Naive thymus-derived CD8-positive, alpha-beta T cell (primary cell): ENCODE data around the gene VASH2. TPM values are rescaled to one million over a fixed set of nuclear protein-coding genes. Genes with fewer than 3 reads are reported as not detected.
"Not testable (repeated sequence)": the region's sequence is repeated elsewhere in the genome, so short reads cannot be mapped to it uniquely, and the experiment has no call there.

Experiments
- ATAC-seq, 2 donors: fragments of 150-1000 bp; cut with Tn5 transposase in 1 of 2; sonication (Bioruptor Pico), chemical (Tn5 transposase) in 1 of 2; 1 replicate in 1 of 2; 2 replicates in 1 of 2; pipeline ENCODE4 v1.10.0; 2021; ENCODE audit warnings: mild to moderate bottlenecking in 2 of 2, moderate library complexity in 2 of 2
- POLR2A ChIA-PET: fragments of 350-600 bp; sonication (Branson Sonifier 250); formaldehyde crosslinking; loops from one replicate; lab custom pipeline; 2021; ENCODE audit warnings: antibody characterized with exemption; lab: Charles Lee
- DNase-seq, 10 donors: peaks; one replicate each; pipeline versions ENCODE4 v3.0.0 to v3.0.0-alpha.2; 2020 to 2022
- H3K27ac Mint-ChIP-seq, 10 donors: one replicate each; pipeline ENCODE4 v1.8.0; 2020 to 2022; ENCODE audit warnings: mild to moderate bottlenecking in 10 of 10, mixed read lengths in 10 of 10, moderate library complexity in 4 of 10, inconsistent platforms in 1 of 10
- H3K27me3 Mint-ChIP-seq, 5 donors: one replicate each; pipeline ENCODE4 v1.8.0; 2021 to 2022; ENCODE audit warnings: mixed read lengths in 5 of 5
- H3K36me3 Mint-ChIP-seq, 3 donors: one replicate each; pipeline ENCODE4 v1.8.0; 2020 to 2022; ENCODE audit warnings: mixed read lengths in 3 of 3, mild to moderate bottlenecking in 2 of 3, inconsistent platforms in 1 of 3
- H3K4me1 Mint-ChIP-seq, 4 donors: one replicate each; pipeline ENCODE4 v1.8.0; 2021 to 2022; ENCODE audit warnings: mixed read lengths in 4 of 4
- H3K4me3 Mint-ChIP-seq, 10 donors: one replicate each; pipeline ENCODE4 v1.8.0; 2020 to 2022; ENCODE audit warnings: mild to moderate bottlenecking in 10 of 10, mixed read lengths in 10 of 10, moderate library complexity in 6 of 10, inconsistent platforms in 1 of 10
- H3K9me3 Mint-ChIP-seq, 9 donors: one replicate each; pipeline ENCODE4 v1.8.0; 2020 to 2022; ENCODE audit warnings: mixed read lengths in 9 of 9, mild to moderate bottlenecking in 3 of 9, inconsistent platforms in 1 of 9, moderate library complexity in 1 of 9
- polyA plus RNA-seq, 3 donors: library from polyadenylated mRNA; unstranded; fragments of 300-500 nt; fragmentation: Illumina TruSeq; gene quantifications; one replicate each; pipeline ENCODE4 v1.2.3, GENCODE V29; 2021
- total RNA-seq, 8 experiments: library from RNA in 2 of 8; stranded (reverse) in 2 of 8; gene quantifications; one replicate each; pipeline ENCODE4 v1.2.3 and lab custom pipeline; 2021 to 2026

The VASH2 gene
- total and polyA plus RNA-seq, 5 experiments from 2014 or later = 0.30 to 0.68 TPM; not detected in 3

DNA sequence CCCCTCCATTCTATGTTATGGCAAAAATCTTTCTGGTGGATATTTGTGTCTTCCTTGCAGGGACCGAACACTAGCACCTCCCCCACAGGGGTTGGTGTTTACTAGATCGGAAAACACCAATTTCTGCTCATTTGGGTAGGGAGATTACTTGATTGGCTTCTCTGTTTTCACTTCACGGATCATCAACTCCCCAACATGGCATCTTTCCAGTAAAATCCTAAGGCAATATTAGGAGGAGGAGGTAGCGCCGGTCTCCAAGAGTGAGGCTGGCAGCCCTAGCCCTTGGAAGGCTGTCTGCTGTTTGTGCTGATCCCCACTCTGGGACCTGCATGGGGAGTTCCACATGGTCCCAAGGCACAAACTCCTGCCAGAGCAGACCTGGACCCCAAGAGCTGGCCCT lies 12.2 kb downstream of the VASH2 start:
- Mint-ChIP-seq H3K27ac (no peak overlapping the region), H3K9me3 (no peaks in the 10 kb centered on the region), H3K27me3 (peaks cover 5 to 38% (median 32%) of the 10 kb centered on the region in 5 donors), H3K36me3 (no peaks in the 10 kb centered on the region), H3K4me1 (no peaks in the 10 kb centered on the region), H3K4me3 (no peak overlapping the region)
- POLR2A ChIA-PET = no interaction called here
- no peak for ATAC-seq
- DNase-seq = no peak

GRCh38 chr1:212964102-212964501 lies 13.8 kb downstream of the VASH2 start:
- peaks cover 6 to 41% (median 34%) of the 10 kb centered on the region in 5 donors for H3K27me3 Mint-ChIP-seq
- H3K36me3 Mint-ChIP-seq = no peaks in the 10 kb centered on the region
- H3K4me3 Mint-ChIP-seq = no peak overlapping the region
- no peak for DNase-seq
- no peak for ATAC-seq
- H3K9me3 Mint-ChIP-seq = no peaks in the 10 kb centered on the region
- no peak overlapping the region for H3K27ac Mint-ChIP-seq
- POLR2A ChIA-PET = no interaction called here
- no peaks in the 10 kb centered on the region for H3K4me1 Mint-ChIP-seq

- H3K4me3 Mint-ChIP-seq, H3K4me1 Mint-ChIP-seq, H3K9me3 Mint-ChIP-seq, POLR2A ChIA-PET, H3K36me3 Mint-ChIP-seq, H3K27ac Mint-ChIP-seq, ATAC-seq, DNase-seq: not testable (repeated sequence)
- peaks cover 8 to 43% (median 30%) of the 10 kb centered on the region in 5 donors for H3K27me3 Mint-ChIP-seq
Measured at GRCh38 chr1:212964993-212965392, 14.7 kb downstream of the VASH2 start.

- POLR2A ChIA-PET = no interaction called here
Measured at GRCh38 chr1:212966616-212967015, 16.3 kb downstream of the VASH2 start.

DNA sequence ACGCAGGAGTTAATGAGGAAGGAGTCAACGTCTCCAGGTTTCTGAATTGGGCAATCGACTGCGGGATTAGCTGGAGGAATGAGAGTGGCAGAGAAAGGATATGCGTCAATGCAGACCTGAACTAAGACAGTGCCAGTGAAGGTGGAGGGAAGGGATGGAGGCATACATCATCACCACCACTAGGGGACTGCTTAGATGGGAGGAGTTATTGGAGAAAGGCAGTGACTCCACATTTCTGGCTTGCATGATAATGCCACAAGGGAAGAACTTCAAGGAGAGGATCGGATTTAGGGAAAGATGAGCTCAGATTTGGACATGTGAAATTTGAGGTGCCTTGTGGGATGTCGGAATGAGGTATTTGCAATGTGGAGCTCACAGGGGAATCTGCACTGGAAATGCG lies 17.5 kb downstream of the VASH2 start:
- Mint-ChIP-seq H3K36me3 (no peaks in the 10 kb centered on the region), H3K27me3 (peaks cover 9 to 32% (median 25%) of the 10 kb centered on the region in 5 donors), H3K9me3 (no peaks in the 10 kb centered on the region), H3K27ac (no peak overlapping the region), H3K4me1 (no peaks in the 10 kb centered on the region), H3K4me3 (no peak overlapping the region)
- DNase-seq = no peak
- ATAC-seq = peak in 1 of 2 donors; percentile 37
- POLR2A ChIA-PET = no interaction called here

More at GRCh38 chr1:212966616-212967015, 16.3 kb downstream of the VASH2 start:
- no peak overlapping the region for H3K4me3 Mint-ChIP-seq
- H3K36me3 Mint-ChIP-seq = no peaks in the 10 kb centered on the region
- H3K9me3 Mint-ChIP-seq = no peaks in the 10 kb centered on the region
- H3K27ac Mint-ChIP-seq = no peak overlapping the region
- peaks cover 9 to 38% (median 29%) of the 10 kb centered on the region in 5 donors for H3K27me3 Mint-ChIP-seq
- ATAC-seq (no peak), DNase-seq (no peak)
- no peaks in the 10 kb centered on the region for H3K4me1 Mint-ChIP-seq

DNA sequence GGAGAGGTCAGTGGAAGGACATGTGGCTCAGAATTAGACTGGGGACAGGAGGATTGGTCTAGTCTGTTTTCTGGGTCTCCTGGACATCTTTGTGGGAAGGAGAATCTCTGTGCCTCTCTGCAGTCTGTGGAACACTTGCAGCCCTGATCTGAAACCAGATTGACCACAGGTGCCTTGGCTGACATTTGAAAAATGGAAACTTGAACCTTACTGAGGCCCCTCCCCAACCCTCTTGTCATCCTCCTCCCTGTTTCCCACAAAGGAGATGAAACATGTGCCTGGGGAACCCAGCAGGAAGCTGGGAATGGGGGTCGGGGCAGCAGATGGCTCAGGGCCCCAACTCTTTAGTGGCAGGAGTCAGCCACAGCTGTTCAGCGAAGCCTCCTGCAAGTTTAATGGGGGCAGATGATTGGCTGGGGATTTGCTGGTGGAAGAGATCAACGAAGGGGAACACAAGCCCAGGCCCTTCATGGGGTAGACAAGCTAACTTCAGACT lies 18.1 kb downstream of the VASH2 start:
- DNase-seq (no peak), ATAC-seq (no peak)
- no peaks in the 10 kb centered on the region for H3K4me1 Mint-ChIP-seq
- no peaks in the 10 kb centered on the region for H3K36me3 Mint-ChIP-seq
- no peak overlapping the region for H3K4me3 Mint-ChIP-seq
- POLR2A ChIA-PET = no interaction called here
- no peaks in the 10 kb centered on the region for H3K9me3 Mint-ChIP-seq
- H3K27ac Mint-ChIP-seq = no peak overlapping the region
- H3K27me3 Mint-ChIP-seq = peaks cover 11 to 30% (median 25%) of the 10 kb centered on the region in 5 donors

DNA sequence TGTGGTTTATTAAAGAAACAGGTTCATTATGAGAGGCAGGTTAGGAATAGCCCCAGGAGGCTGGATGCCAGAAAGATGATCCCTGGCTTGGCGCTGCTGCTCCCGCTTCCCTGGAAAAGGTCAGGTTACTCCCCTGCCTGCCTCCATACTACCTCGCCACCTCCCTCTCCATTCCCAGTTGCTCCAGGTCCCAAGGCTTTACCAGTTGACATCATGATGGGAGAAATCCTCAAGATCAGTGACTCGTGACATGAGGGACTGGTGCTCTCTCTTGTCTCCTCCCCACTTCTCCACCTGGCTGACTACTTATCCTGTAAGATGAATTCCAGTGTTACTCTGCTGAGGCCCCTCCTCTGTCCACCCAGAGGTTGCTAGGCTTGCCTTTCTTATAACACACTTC lies 19.7 kb downstream of the VASH2 start:
- POLR2A ChIA-PET = no interaction called here
- DNase-seq (no peak), ATAC-seq (no peak)
- H3K27me3 Mint-ChIP-seq = peaks cover 10 to 30% (median 25%) of the 10 kb centered on the region in 5 donors
- no peaks in the 10 kb centered on the region for H3K4me1 Mint-ChIP-seq
- H3K27ac Mint-ChIP-seq = no peak overlapping the region
- no peak overlapping the region for H3K4me3 Mint-ChIP-seq
- H3K36me3 Mint-ChIP-seq = no peaks in the 10 kb centered on the region
- no peaks in the 10 kb centered on the region for H3K9me3 Mint-ChIP-seq

GRCh38 chr1:212971312-212971711 lies 21.0 kb downstream of the VASH2 start:
- no peak for DNase-seq
- no peak overlapping the region for H3K27ac Mint-ChIP-seq
- peaks cover 0 to 2% (median 0%) of the 10 kb centered on the region in 4 donors for H3K4me1 Mint-ChIP-seq
- POLR2A ChIA-PET = no interaction called here
- peaks cover 9 to 27% (median 21%) of the 10 kb centered on the region in 5 donors for H3K27me3 Mint-ChIP-seq
- H3K36me3 Mint-ChIP-seq = peaks cover 0 to under 1% (median under 1%) of the 10 kb centered on the region in 3 donors
- ATAC-seq = no peak
- no peak overlapping the region for H3K4me3 Mint-ChIP-seq
- no peaks in the 10 kb centered on the region for H3K9me3 Mint-ChIP-seq

- POLR2A ChIA-PET = no interaction called here
- peaks cover 0 to 2% (median 0%) of the 10 kb centered on the region in 4 donors for H3K4me1 Mint-ChIP-seq
- no peaks in the 10 kb centered on the region for H3K9me3 Mint-ChIP-seq
- H3K27me3 Mint-ChIP-seq = peaks cover 4 to 17% (median 9%) of the 10 kb centered on the region in 5 donors
- no peak overlapping the region for H3K27ac Mint-ChIP-seq
- H3K4me3 Mint-ChIP-seq = no peak overlapping the region
- DNase-seq (no peak), ATAC-seq (no peak)
- H3K36me3 Mint-ChIP-seq = peaks cover 0 to 2% (median 2%) of the 10 kb centered on the region in 3 donors
Measured at GRCh38 chr1:212973426-212973825, 23.1 kb downstream of the VASH2 start.

DNA sequence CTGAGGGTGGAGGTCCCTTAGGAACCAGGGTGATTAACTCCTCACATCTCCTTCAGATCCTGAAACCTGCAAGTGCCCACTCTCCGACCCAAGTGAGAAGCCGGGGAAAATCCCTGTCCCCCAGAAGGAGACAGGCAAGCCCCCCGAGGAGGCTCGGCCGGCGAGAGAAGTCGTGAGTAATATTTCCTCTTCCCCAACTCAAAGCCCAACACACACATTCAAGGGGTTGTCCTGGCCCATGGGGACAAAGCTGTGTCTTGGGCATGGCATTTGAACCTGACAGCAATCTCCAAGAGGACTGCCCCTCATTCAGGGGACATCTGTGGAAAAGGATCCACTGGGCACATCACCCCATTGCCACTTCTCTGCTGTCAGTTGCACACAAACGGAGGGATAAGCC lies 23.6 kb downstream of the VASH2 start:
- Mint-ChIP-seq H3K4me3 (no peak overlapping the region), H3K36me3 (peaks cover 0 to 2% (median 2%) of the 10 kb centered on the region in 3 donors), H3K27ac (no peak overlapping the region), H3K27me3 (peaks cover 4 to 21% (median 12%) of the 10 kb centered on the region in 5 donors), H3K4me1 (peaks cover 0 to 2% (median 0%) of the 10 kb centered on the region in 4 donors), H3K9me3 (no peaks in the 10 kb centered on the region)
- POLR2A ChIA-PET = no interaction called here
- ATAC-seq (no peak), DNase-seq (no peak)

DNA sequence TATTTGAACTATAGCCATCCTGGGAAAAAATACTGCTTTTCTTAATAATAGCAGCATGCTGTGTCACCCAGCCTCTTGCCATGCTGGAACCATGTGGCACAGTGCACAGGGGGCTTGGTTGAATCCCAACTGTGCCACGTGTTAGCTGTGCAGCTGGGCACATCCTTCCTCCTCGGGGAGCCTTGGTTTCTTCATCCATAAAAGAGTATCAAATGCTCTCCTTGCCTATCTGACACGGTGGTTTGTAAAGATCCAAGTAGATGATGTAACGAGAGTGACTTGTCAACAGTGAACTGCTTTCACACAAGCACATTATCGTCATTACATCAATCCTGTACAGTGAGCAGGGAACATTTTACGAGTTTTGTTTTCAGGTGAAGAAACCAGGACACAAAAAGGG lies 24.4 kb downstream of the VASH2 start:
- DNase-seq (no peak), ATAC-seq (no peak)
- Mint-ChIP-seq H3K4me3 (no peak overlapping the region), H3K4me1 (peaks cover 0 to 2% (median 0%) of the 10 kb centered on the region in 4 donors), H3K27me3 (peaks cover 4 to 19% (median 9%) of the 10 kb centered on the region in 5 donors), H3K9me3 (no peaks in the 10 kb centered on the region), H3K36me3 (peaks cover 0 to 2% (median 2%) of the 10 kb centered on the region in 3 donors), H3K27ac (peak overlapping the region in 2 of 10 donors; percentile 15 to 45)
- POLR2A ChIA-PET = no interaction called here

- Mint-ChIP-seq H3K36me3 (peaks cover 0 to 2% (median 2%) of the 10 kb centered on the region in 3 donors), H3K27ac (peak overlapping the region in 1 of 10 donors; percentile 45), H3K4me1 (peaks cover 0 to 2% (median 0%) of the 10 kb centered on the region in 4 donors), H3K27me3 (peaks cover under 1 to 14% (median 6%) of the 10 kb centered on the region in 5 donors), H3K9me3 (no peaks in the 10 kb centered on the region), H3K4me3 (no peak overlapping the region)
- DNase-seq = no peak
- ATAC-seq = no peak
- POLR2A ChIA-PET = no interaction called here
Measured at GRCh38 chr1:212975111-212975918, 25.0 kb downstream of the VASH2 start.

DNA sequence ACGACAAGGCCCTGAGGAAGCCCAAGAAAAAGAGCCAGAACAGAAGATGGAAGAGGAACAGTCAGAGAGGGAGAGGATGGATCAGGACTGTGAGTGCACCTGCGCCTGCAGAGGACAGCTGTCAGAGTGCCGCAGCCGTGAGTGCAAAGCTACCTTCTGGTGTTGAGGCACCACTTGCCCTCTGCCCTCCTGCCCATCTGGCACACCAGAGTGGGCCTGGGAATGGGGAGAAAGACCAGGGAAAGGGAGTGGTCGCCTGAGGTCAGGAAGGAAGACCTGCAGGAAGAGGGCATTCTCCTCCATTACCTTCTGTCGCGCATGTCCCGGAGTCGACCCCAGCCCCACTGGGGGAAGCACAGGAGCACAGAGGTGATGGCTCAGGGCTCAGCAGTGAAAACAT lies 26.2 kb downstream of the VASH2 start:
- H3K9me3 Mint-ChIP-seq = no peaks in the 10 kb centered on the region
- no peak overlapping the region for H3K4me3 Mint-ChIP-seq
- peaks cover 0 to 2% (median 2%) of the 10 kb centered on the region in 3 donors for H3K36me3 Mint-ChIP-seq

More for the DNA sequence above, 26.2 kb downstream of the VASH2 start:
- POLR2A ChIA-PET = no interaction called here
- Mint-ChIP-seq H3K4me1 (peaks cover 0 to 2% (median 0%) of the 10 kb centered on the region in 4 donors), H3K27me3 (peaks cover 0 to 14% (median 6%) of the 10 kb centered on the region in 5 donors), H3K27ac (no peak overlapping the region)
- DNase-seq (no peak), ATAC-seq (no peak)
